Prostate gland (tissue), 2 donors: ENCODE data around the gene MAD1L1.

Experiments
- POLR2A ChIP-seq: fragments of 450-650 bp; IDR thresholded peaks from one replicate; pipeline ENCODE4 v1.6.1; 2016; ENCODE audit warnings: antibody characterized with exemption, mild to moderate bottlenecking
- TF ChIP-seq, protein P1 (sequence below), 4 experiments: fragments of 200-600 bp in 2 of 4; fragments of 450-650 bp in 2 of 4; sonication (generic) in 2 of 4; IDR thresholded peaks; 1 replicate in 3 of 4; 2 replicates in 1 of 4; pipeline ENCODE4 v1.5.1; 2016 to 2019; ENCODE audit warnings: antibody characterized with exemption in 4 of 4, mild to moderate bottlenecking in 2 of 4, moderate library complexity in 2 of 4

GRCh38 chr7:2251381-2251780, 18.6 kb upstream of the MAD1L1 start:
- TF ChIP-seq, protein P1, sequence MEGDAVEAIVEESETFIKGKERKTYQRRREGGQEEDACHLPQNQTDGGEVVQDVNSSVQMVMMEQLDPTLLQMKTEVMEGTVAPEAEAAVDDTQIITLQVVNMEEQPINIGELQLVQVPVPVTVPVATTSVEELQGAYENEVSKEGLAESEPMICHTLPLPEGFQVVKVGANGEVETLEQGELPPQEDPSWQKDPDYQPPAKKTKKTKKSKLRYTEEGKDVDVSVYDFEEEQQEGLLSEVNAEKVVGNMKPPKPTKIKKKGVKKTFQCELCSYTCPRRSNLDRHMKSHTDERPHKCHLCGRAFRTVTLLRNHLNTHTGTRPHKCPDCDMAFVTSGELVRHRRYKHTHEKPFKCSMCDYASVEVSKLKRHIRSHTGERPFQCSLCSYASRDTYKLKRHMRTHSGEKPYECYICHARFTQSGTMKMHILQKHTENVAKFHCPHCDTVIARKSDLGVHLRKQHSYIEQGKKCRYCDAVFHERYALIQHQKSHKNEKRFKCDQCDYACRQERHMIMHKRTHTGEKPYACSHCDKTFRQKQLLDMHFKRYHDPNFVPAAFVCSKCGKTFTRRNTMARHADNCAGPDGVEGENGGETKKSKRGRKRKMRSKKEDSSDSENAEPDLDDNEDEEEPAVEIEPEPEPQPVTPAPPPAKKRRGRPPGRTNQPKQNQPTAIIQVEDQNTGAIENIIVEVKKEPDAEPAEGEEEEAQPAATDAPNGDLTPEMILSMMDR (IDR thresholded peaks at IDR 0.05), result no peak
- TF ChIP-seq POLR2A, result no peak
